Central memory CD8-positive, alpha-beta T cell (primary cell): ENCODE data around the gene PALS2.

Experiments used
- ATAC-seq: fragments of 150-1000 bp; cut with Tn5 transposase; replicated peaks from 2 replicates; pipeline ENCODE4 v1.10.0; 2022; ENCODE audit warnings: mild to moderate bottlenecking, moderate FRiP score, moderate number of reproducible peaks; ENCODE audit not compliant: poor library complexity, severe bottlenecking; ENCODE audit errors: extremely low read depth
- DNase-seq, 2 donors: peaks; one replicate each; pipeline ENCODE4 v3.0.0; 2021; ENCODE audit warnings: low spot score in 2 of 2
- H3K27ac Mint-ChIP-seq: one replicate; pipeline ENCODE4 v1.8.0; 2022; ENCODE audit warnings: low read depth, mild to moderate bottlenecking, moderate library complexity, mixed read lengths
- H3K27me3 Mint-ChIP-seq: one replicate; pipeline ENCODE4 v1.8.0; 2022; ENCODE audit warnings: mixed read lengths
- H3K36me3 Mint-ChIP-seq: one replicate; pipeline ENCODE4 v1.8.0; 2022; ENCODE audit warnings: mild to moderate bottlenecking, moderate library complexity, mixed read lengths; ENCODE audit not compliant: insufficient read depth
- H3K4me1 Mint-ChIP-seq: one replicate; pipeline ENCODE4 v1.8.0; 2022; ENCODE audit warnings: mixed read lengths
- H3K4me3 Mint-ChIP-seq: one replicate; pipeline ENCODE4 v1.8.0; 2022; ENCODE audit warnings: mild to moderate bottlenecking, moderate library complexity, mixed read lengths
- H3K9me3 Mint-ChIP-seq: one replicate; pipeline ENCODE4 v1.8.0; 2022; ENCODE audit warnings: mixed read lengths

The PALS2 gene, protein sequence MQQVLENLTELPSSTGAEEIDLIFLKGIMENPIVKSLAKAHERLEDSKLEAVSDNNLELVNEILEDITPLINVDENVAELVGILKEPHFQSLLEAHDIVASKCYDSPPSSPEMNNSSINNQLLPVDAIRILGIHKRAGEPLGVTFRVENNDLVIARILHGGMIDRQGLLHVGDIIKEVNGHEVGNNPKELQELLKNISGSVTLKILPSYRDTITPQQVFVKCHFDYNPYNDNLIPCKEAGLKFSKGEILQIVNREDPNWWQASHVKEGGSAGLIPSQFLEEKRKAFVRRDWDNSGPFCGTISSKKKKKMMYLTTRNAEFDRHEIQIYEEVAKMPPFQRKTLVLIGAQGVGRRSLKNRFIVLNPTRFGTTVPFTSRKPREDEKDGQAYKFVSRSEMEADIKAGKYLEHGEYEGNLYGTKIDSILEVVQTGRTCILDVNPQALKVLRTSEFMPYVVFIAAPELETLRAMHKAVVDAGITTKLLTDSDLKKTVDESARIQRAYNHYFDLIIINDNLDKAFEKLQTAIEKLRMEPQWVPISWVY

DNA sequence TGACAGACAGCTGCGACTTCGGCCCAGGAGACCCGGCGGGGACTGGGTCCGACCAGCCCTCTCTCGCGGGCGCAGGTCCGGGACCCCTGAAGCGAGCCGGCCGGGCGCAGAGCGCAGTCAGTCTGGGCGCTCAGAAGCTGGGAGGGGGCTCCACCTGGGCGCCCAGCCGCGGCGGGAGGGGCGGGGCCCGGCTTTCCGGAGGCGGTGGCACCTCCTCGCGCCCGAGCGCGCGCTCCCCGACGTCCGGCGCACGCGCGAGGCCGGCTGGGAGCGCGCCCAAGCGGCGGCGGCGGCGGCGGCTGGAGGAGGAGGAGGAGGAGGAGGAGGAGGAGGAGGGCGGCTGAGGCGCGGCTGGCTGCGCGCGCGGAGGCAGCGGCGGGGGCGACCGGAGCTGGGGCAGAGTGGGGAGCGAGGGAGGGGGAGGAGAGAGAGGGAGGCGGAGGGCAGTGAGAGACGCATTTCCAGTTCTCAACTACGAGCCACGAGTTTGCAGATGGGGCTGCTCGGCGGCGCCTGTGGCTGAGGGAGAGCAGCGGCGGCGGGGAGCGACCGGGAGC, at the start of gene PALS2:
Gene PALS2 (plus strand): TSS at position 456 of the 557 bp plus-strand sequence. CDS start 50,216 bp downstream, outside the sequence.
- Mint-ChIP-seq H3K27ac (peak within 1 kb of the TSS; percentile 77), H3K36me3 (peaks cover 13% of the 10 kb centered on the region), H3K4me1 (peaks cover 36% of the 10 kb centered on the region), H3K27me3 (no peaks in the 10 kb centered on the region), H3K9me3 (no peaks in the 10 kb centered on the region), H3K4me3 (peak within 1 kb of the TSS; percentile 88)
- peak; percentile 77 for ATAC-seq
- DNase-seq, result peak; percentile 61 to 85

DNA sequence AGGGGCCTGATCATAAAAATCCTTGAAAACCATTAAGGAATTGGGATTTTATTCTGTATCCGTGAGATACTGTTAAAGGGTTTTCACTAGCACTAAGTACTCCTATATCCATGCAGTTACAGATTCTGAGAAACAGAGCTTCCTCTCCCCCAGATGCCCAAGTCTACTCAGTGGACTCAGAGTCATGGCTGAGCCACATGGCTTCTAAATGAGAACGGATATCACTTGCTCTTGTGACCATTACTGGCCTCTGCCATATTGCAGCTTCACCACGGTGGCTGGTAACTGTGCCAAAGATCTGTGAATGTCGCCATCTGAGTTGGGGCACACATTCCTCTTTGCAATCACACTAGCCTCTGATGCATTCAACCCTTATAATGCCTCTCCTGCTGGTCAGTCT, 42.0 kb upstream of the PALS2 start:
- ATAC-seq, result no peak
- no peak for DNase-seq
- Mint-ChIP-seq H3K27me3 (peaks cover 11% of the 10 kb centered on the region), H3K36me3 (no peaks in the 10 kb centered on the region), H3K27ac (no peak overlapping the region), H3K4me3 (no peak overlapping the region), H3K9me3 (no peaks in the 10 kb centered on the region), H3K4me1 (no peaks in the 10 kb centered on the region)

GRCh38 chr7:24536682-24537081, 36.6 kb upstream of the PALS2 start:
- Mint-ChIP-seq H3K4me1 (no peaks in the 10 kb centered on the region), H3K4me3 (no peak overlapping the region), H3K27me3 (no peaks in the 10 kb centered on the region), H3K9me3 (no peaks in the 10 kb centered on the region), H3K36me3 (no peaks in the 10 kb centered on the region), H3K27ac (no peak overlapping the region)
- DNase-seq (no peak), ATAC-seq (no peak)

DNA sequence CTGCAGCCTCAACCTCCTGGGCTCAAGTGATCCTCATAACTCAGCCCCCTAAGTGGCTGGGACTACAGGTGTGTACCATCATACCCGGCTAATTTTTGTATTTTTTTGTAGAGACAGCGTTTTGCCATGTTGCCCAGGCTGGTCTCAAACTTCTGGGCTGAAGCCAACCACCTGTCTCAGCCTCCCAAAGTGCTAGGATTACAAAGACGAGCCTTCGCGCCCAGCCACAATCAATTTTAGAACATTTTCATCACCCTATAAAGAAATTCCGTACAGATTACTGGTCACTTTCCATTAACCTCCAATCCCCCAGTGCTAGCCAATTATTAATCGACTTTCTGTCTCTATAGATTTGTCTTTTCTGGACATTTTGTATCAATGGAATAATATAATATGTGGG, 32.3 kb upstream of the PALS2 start:
- H3K4me3 Mint-ChIP-seq, result no peak overlapping the region
- H3K9me3 Mint-ChIP-seq, result no peaks in the 10 kb centered on the region
- no peaks in the 10 kb centered on the region for H3K36me3 Mint-ChIP-seq
- H3K27me3 Mint-ChIP-seq, result peaks cover 18% of the 10 kb centered on the region
- H3K27ac Mint-ChIP-seq, result no peak overlapping the region
- H3K4me1 Mint-ChIP-seq, result no peaks in the 10 kb centered on the region
- ATAC-seq (no peak), DNase-seq (no peak)

DNA sequence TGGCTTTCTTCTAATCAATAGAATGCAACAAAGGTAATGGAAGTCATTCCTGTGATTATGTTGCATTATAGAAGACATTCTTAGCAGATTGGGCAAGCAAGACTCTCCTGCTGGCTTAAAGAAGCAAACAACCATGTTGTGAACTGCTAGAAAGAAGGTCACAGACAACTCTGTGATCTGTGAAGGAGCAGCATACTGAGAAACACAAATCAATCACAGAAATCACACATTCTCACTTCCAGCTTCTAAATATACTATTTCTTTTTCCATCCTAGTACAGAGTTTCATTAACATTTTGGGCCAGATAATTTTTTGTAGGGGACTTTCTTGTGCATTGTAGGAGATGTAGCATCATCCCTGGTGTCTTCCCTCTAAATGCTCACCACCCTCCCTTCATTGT, 28.0 kb upstream of the PALS2 start:
- no peaks in the 10 kb centered on the region for H3K9me3 Mint-ChIP-seq
- H3K4me3 Mint-ChIP-seq, result no peak overlapping the region
- peaks cover 36% of the 10 kb centered on the region for H3K27me3 Mint-ChIP-seq
- no peak overlapping the region for H3K27ac Mint-ChIP-seq
- H3K36me3 Mint-ChIP-seq, result no peaks in the 10 kb centered on the region
- no peaks in the 10 kb centered on the region for H3K4me1 Mint-ChIP-seq
- ATAC-seq (no peak), DNase-seq (no peak)

DNA sequence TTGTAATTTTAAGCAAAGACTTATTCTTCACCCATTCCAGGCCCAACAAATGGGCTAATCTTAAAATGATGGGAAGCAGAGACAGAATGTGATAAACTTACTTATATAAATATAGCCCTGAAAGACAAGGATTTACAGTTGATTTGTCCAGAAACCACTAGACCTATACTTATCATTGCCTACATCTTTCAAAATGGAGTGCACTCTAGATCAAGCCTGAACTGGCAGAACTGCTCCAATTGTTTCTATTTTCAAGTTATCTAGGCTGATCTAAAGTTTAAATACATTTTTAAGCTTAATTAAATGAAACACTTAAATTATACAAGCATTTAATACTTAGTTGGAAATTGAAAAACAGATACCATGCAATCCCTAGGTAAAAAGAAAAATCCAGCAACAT, 24.9 kb upstream of the PALS2 start:
- H3K4me1 Mint-ChIP-seq, result no peaks in the 10 kb centered on the region
- no peak for ATAC-seq

GRCh38 chr7:24549991-24550390, 23.3 kb upstream of the PALS2 start:
- ATAC-seq, result no peak
- no peak overlapping the region for H3K4me3 Mint-ChIP-seq
- no peaks in the 10 kb centered on the region for H3K4me1 Mint-ChIP-seq
- no peak for DNase-seq
- H3K9me3 Mint-ChIP-seq, result no peaks in the 10 kb centered on the region
- H3K27ac Mint-ChIP-seq, result no peak overlapping the region
- H3K36me3 Mint-ChIP-seq, result peaks cover 1% of the 10 kb centered on the region
- H3K27me3 Mint-ChIP-seq, result peaks cover 33% of the 10 kb centered on the region

More for the DNA sequence above, 24.9 kb upstream of the PALS2 start:
- Mint-ChIP-seq H3K9me3 (no peaks in the 10 kb centered on the region), H3K27ac (no peak overlapping the region), H3K27me3 (peaks cover 43% of the 10 kb centered on the region), H3K36me3 (peaks cover 1% of the 10 kb centered on the region), H3K4me3 (no peak overlapping the region)
- no peak for DNase-seq

DNA sequence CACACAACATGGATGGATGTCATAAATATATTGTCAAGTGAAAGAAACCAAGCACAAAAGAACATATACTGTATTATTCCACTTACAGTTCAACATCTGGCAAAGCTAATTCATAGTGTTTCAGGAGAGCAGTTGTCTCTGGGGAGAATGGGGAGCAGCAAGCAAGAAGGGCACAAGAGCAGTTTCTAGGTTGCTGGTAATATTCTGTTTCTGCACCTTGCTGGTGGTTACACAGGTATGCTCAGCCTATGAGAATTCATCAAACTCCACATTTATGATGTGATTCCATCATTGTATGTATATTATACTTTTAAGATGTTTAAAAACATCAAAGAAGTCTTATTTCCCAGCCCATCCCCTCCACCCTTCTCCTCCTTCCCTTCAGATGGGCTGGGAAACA, 18.1 kb upstream of the PALS2 start:
- Mint-ChIP-seq H3K4me3 (no peak overlapping the region), H3K36me3 (peaks cover 1% of the 10 kb centered on the region), H3K27ac (no peak overlapping the region), H3K4me1 (no peaks in the 10 kb centered on the region), H3K27me3 (peaks cover 8% of the 10 kb centered on the region), H3K9me3 (no peaks in the 10 kb centered on the region)
- DNase-seq (no peak), ATAC-seq (no peak)

DNA sequence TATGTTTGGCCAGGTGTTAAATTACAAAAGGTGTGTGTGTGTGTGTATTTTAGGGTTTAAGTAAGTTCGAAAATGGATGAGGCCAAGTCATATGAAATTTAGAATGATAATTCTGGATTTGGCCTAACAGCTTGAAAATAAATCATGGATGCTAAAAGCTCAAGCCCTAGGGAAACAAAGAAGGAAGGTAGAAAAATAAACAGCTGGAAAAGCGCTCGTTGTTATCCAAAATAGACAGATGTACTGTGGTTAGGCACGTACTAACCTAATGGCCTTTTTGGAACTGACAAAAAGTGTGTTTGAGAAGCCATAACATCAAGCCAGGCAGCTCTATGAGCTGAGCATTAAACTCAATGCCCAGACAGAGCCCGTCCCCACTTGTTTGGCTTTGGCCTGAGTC, 17.5 kb upstream of the PALS2 start:
- Mint-ChIP-seq H3K27me3 (peaks cover 8% of the 10 kb centered on the region), H3K36me3 (peaks cover 1% of the 10 kb centered on the region), H3K27ac (no peak overlapping the region), H3K4me1 (no peaks in the 10 kb centered on the region), H3K4me3 (no peak overlapping the region), H3K9me3 (no peaks in the 10 kb centered on the region)
- ATAC-seq, result no peak
- DNase-seq, result no peak

- Mint-ChIP-seq H3K4me3 (no peak overlapping the region), H3K27ac (no peak overlapping the region), H3K36me3 (no peaks in the 10 kb centered on the region), H3K4me1 (no peaks in the 10 kb centered on the region), H3K27me3 (no peaks in the 10 kb centered on the region), H3K9me3 (no peaks in the 10 kb centered on the region)
- DNase-seq (no peak), ATAC-seq (no peak)
These were observed 12.5 kb upstream of the PALS2 start for GRCh38 chr7:24560772-24561171.

DNA sequence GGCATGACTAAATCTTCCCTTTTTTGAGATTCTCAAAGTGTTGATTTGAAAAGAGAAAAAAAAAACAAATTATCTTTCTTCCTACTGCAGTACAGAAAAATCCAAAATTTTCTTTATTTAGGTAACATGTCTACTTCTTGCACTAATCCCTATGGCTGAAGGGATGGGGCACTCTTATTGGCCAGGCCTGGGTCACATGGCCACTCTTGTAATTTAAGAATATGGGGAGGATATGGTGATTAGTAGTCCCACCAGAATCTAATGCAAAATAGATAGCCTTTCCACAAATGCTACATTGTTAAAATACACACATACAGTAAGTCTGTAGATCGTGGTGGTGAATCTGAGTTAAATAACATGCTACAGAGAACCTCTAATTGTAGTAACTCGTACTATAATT, 7.0 kb upstream of the PALS2 start:
- DNase-seq (no peak), ATAC-seq (no peak)
- H3K4me3 Mint-ChIP-seq, result no peak overlapping the region
- H3K4me1 Mint-ChIP-seq, result no peaks in the 10 kb centered on the region
- H3K36me3 Mint-ChIP-seq, result no peaks in the 10 kb centered on the region
- no peak overlapping the region for H3K27ac Mint-ChIP-seq
- no peaks in the 10 kb centered on the region for H3K9me3 Mint-ChIP-seq
- no peaks in the 10 kb centered on the region for H3K27me3 Mint-ChIP-seq

DNA sequence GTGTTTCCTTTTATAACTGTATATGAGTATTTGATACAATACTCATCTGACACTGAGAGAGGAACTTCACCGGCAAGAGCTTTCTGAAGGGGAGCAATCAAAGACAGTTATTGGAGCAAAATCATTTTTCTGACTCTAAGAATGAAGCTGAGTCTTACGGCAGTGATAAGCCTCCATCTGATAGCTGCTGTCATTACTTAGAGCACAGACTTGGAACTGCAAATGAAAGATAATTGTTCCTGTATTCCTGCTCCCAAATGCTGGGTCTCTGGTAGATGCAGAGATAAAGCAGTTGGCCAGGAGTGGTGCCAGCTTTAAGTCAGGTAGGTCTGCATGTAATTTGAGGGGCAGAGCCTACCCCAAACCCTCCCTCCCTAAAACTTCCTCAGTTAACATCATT, 2.3 kb upstream of the PALS2 start:
- Mint-ChIP-seq H3K4me1 (peaks cover 24% of the 10 kb centered on the region), H3K36me3 (peaks cover 13% of the 10 kb centered on the region), H3K9me3 (no peaks in the 10 kb centered on the region), H3K27ac (no peak overlapping the region), H3K4me3 (no peak overlapping the region), H3K27me3 (no peaks in the 10 kb centered on the region)
- no peak for ATAC-seq
- no peak for DNase-seq

DNA sequence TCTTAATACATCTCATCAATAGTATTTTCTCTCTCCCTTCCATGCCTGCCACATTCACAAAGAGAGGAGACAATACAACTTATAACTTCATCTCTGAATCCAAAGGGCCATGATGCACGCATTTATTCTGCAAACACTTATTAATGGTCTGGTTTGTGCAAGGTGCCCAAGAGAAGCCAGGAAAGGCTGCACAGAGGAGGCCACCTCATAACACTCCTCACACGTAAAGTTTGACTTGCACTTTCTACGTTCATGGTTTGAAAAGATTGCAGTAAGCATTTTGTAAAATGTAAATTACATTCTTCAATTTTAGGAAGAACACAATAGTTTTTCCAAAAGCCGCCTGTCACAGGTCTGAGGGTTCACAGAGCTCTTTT, 1.2 kb upstream of the PALS2 start:
- ATAC-seq (no peak), DNase-seq (no peak)
- H3K9me3 Mint-ChIP-seq, result no peaks in the 10 kb centered on the region
- H3K27ac Mint-ChIP-seq, result peak overlapping the region; percentile 77
- peak overlapping the region; percentile 88 for H3K4me3 Mint-ChIP-seq
- peaks cover 30% of the 10 kb centered on the region for H3K4me1 Mint-ChIP-seq
- peaks cover 13% of the 10 kb centered on the region for H3K36me3 Mint-ChIP-seq
- H3K27me3 Mint-ChIP-seq, result no peaks in the 10 kb centered on the region
